H4 (cell line): ENCODE results near the gene ZNHIT1. TPM values are rescaled to one million over a fixed set of nuclear protein-coding genes. Genes with fewer than 3 reads are reported as not detected.
"Not testable (repeated sequence)": the region's sequence is repeated elsewhere in the genome, so short reads cannot be mapped to it uniquely, and the experiment has no call there.

ENCODE experiments used
- DNase-seq: peaks from one replicate; pipeline ENCODE4 v3.0.0-alpha.2; 2015; ENCODE audit warnings: low spot score
- total RNA-seq: library from RNA; depleted of rRNA; stranded (reverse); fragments of >200 nt; shearing (Covaris generic); gene quantifications from 2 replicates; pipeline ENCODE4 v1.2.3, GENCODE V29; 2014

Gene ZNHIT1
- total RNA-seq, 1 experiment from 2014 or later: 87.9 TPM

- no peak for DNase-seq
These were observed 22.5 kb downstream of the ZNHIT1 start for GRCh38 chr7:101240226-101241014.

GRCh38 chr7:101241015-101241363, 23.0 kb downstream of the ZNHIT1 start:
- DNase-seq: no peak

GRCh38 chr7:101241443-101242349, 23.7 kb downstream of the ZNHIT1 start:
- no peak for DNase-seq

GRCh38 chr7:101243646-101244374, 25.8 kb downstream of the ZNHIT1 start:
- DNase-seq: no peak

GRCh38 chr7:101244375-101245146, 26.6 kb downstream of the ZNHIT1 start, which contains the start of gene FIS1:
Gene FIS1 (minus strand): TSS chr7:101245081. CDS start chr7:101245004, 77 bp downstream.
- peak; percentile 87 for DNase-seq

- no peak for DNase-seq
These were observed 27.2 kb downstream of the ZNHIT1 start for GRCh38 chr7:101245147-101245668.

- no peak for DNase-seq
These were observed 30.3 kb downstream of the ZNHIT1 start for GRCh38 chr7:101248276-101248675.

GRCh38 chr7:101250324-101250723, 32.4 kb downstream of the ZNHIT1 start:
- DNase-seq: no peak

- DNase-seq: peak; percentile 97
These were observed 34.1 kb downstream of the ZNHIT1 start for GRCh38 chr7:101251871-101252659.

GRCh38 chr7:101253199-101253598, 35.2 kb downstream of the ZNHIT1 start:
- not testable (repeated sequence) for DNase-seq

GRCh38 chr7:101255796-101256195, 37.8 kb downstream of the ZNHIT1 start:
- DNase-seq: no peak

GRCh38 chr7:101258243-101258731, 40.3 kb downstream of the ZNHIT1 start:
- DNase-seq: no peak

GRCh38 chr7:101264102-101264706, 46.2 kb downstream of the ZNHIT1 start:
- DNase-seq: not testable (repeated sequence)

- DNase-seq: no peak
These were observed 47.9 kb downstream of the ZNHIT1 start for GRCh38 chr7:101265622-101266516.

GRCh38 chr7:101269664-101270063, 51.7 kb downstream of the ZNHIT1 start:
- no peak for DNase-seq

GRCh38 chr7:101271021-101271420, 53.1 kb downstream of the ZNHIT1 start:
- DNase-seq: no peak

GRCh38 chr7:101273206-101273605, 55.2 kb downstream of the ZNHIT1 start:
- DNase-seq: no peak
